Stimulated activated CD4-positive, alpha-beta T cell treated with anti-CD3 and anti-CD28 coated beads, Interleukin-15, amount 100 ng/mL, for 1 hour (primary cell): Measurements from ENCODE around the gene TNS3.

Source experiments
- DNase-seq, 2 donors: peaks; one replicate each; pipeline ENCODE4 v3.0.0-alpha.2; 2020; ENCODE audit warnings: low read depth in 1 of 2, low spot score in 1 of 2

Gene TNS3

DNA sequence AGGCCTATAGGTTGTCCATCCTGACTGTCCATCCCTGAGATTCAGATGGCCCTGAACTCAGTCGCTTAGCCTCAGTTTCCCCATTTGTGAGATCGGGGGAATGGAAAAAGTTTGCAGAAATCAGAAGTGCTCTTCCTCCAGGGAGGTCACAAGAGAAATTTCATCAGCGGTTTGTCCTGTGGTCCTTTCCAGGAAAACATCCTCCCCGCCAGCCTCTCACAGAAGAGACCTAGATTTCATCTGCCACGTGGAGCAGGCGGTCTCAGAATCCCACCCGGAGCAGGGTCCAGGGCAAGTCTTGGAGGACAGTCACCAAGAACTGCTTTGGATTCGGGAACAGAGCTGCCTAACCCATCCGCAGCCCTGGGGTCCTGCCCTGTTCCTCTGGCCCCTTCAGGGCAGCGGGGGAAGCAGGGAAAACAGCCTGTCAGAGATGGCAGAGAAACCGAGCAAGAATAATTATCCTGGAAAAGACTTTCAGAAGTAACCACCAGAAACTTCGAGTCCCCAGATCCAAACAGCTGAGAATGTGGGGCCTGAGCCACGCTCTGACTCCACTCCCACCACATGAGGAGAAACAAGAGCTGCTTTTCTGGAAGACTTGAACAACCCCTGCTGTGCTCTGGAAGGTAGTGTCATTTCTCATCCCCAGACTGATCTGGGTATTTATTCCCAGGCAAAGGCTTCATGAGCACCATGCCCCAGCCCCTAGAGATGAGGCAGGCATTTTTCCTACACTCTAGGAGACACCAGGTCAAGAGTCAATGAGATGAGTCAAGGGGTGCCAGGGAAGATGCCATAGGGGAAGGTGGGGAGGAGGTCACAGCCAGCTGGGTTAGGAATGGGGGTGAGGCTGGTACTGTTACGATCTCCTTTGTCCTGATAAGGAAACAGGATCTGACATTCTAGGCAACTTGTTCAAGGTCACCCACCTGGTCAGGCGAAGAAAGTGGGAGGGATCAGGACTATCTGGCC is 1.1 kb upstream of the TNS3 start:
- DNase-seq: no peak

DNA sequence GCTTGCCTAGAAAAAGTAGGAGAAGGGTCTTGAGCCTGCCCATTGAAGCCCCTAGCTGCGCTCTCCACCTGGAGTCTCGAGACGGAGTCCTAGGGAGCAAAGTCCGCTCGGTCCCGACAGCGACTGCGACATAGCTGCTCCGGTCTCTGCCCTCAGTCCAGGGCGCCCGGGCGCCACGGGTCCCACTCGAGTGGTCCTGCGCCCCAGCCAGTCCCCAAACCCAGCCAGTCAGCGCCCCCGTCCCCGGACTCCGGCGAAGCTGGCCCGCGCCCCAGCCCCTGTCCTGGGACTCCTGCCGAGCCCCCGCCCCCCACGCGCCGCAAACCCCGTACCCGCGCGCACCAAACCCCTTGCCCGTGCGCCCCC is 490 bp downstream of the TNS3 start:
- no peak for DNase-seq

DNA sequence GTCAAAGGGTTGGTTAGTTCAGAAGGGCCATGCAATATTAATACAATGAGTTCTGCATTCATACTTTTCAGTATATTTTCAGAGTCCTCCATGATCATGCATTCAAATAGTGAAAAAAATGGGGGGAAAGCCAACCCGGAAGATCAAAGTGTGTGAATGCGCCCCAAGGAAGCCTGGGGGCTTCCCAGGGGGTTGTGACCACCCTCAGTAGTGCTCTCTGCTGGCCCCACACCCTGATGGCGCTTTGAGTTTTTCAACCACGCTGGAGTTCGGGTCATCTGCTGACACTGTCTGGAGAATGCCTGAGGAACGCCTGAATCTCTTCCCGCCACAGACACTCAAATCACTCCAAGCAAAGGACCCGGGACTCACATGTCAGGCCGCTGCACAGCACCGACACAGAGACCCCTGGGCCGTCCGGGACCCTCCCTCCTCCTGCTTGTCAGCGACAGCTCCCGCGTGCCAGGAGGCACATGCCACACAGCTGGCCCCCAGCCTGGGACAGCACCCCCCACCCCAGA is 1.0 kb downstream of the TNS3 start:
- DNase-seq: no peak

DNA sequence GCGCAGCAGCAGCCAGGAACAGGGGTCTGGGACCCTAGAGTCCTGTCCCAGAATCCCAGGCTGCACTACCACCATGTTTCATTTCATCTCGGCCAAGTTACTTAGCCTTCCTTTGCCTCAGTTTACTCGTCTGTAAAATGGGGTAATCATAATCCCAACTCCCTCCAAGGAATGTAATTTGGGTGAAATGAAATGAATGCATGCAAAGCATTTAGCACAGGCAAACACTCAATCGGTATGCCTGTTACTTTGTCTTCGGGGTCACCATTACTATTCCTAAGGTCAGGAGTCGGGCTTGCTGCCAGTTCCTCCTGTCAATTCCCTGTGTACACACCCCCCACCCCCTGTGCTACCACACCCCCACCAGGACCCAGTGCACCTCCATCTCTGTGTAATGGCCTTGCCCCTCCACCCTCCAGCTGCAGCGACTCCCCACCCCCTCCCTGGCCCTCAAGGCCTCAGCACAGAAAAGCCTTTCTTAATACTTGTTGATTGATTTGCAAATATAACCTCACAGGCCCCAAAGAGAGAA is 1.7 kb downstream of the TNS3 start:
- no peak for DNase-seq

GRCh38 chr7:47579458-47579857 is 2.5 kb downstream of the TNS3 start:
- DNase-seq: no peak

GRCh38 chr7:47578579-47579270 is 3.2 kb downstream of the TNS3 start:
- DNase-seq: no peak

DNA sequence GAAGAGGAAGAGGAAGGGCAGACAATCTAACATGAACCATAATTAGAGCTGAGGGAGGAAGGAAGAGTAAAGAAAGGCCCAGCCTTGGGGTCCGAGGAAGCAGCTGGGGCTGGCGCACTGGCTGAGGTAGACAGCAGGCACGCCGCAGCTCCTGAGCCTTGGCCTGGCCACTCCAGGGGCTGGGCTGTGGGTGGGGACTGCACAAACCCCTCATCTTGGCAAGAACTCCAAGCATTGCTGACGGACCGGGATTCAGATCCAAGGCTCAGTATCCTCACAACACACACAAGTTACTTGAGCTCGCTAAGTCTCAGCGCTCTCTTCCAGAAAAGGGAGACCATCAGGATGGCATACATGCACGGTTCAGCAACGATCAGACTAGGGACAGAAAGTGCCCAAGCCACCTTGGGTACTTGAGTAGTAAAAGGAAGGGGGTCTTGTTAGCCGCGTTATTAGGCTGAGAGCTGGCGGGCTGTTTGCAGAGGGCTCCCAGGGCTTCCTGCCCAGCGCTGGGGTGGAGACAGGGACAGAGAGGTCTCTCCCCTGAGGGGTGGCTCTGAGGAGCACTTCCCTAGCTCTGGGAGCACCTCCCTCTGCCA is 4.5 kb downstream of the TNS3 start:
- DNase-seq: no peak

DNA sequence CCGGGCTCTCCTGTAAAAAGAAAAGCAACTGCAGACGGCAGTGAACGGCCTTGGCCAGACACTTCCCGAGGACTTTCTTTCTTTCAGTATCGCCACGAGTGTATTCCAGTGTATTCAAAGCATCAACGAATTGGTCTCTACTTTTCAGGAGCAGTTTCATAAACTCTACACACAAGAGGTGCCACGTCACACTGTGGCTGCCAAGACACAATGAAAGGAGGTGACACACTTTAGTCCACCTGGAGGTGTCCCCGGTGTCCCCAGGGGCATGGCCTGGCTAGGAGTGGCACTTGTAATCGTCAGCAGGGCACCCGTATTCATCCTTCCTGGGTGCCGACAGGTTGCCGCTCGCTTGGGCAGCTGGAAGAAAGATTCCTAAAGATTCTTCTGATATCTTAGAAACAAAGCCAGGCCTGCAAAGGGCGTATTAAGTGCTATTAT is 5.0 kb downstream of the TNS3 start:
- DNase-seq: no peak

GRCh38 chr7:47576031-47576865 is 5.7 kb downstream of the TNS3 start:
- no peak for DNase-seq

DNA sequence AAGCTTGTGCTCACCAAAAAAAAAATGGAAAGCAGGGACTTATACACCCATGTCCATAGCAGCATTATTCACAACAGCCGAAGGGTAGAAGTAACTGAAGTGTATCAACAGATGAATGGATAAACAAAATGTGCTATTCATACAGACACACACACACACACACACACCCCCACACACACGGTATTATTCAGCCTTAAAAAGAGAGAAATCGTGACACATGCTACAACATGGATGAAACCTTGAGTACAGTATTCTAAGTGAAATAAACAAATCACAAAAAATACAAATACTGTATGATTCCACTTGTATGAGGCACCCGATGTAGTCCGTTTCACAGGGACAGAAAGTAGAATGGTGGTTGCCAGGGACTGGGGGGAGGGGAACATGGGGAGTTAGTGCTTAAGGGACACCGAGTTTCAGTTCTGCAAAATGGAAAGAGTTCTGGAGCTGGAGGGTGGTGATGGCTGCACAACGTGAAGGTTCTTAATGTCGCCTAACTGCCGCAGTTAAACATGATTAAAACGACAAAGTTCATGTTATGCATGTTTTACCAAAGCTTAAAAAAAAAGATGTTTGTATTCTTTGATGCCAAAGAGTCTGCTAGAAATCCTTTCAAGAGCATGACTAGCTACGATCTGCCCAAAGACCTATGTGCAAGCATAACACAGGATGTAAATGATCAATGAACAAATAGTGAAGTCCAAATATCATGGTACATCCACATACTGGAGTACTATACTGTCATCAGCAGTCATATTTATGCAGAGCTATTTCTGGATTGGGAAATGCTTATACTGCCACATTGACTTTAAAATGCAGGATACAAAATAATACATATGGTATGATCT is 7.2 kb downstream of the TNS3 start:
- no peak for DNase-seq

DNA sequence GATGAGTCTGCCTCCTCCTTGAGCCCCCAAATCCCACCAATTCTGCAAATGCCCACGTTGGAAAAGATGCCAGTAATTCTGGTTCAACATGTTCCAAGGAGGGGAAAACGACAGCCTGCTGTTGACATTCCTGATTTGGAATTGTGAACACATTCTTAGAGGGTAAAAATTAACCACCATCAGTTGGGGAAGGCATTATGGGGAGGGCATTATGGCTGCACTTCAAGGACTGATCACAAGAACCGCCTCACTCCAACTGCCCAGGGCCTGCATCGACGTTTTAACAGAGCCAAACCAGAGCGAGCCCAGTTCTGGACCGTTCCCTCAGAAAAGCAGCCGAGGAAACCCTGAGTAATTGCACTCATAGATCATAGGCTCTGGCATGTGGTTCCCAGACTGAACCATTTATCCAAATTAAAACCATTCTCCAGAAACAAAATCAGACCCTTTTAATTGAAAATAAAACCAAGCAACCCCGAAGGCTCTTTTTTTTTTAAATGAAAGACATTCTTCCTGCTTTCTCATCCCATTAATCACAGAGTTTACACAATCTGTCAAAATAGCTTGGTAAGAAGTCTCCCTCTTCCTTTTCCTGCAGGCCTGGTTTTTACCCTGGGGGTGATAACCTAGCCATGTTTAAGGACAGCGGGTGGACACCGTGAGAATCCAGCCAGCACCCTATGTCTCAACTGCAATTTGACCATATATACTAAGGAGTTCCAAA is 8.0 kb downstream of the TNS3 start:
- no peak for DNase-seq

GRCh38 chr7:47572939-47573757 is 8.8 kb downstream of the TNS3 start:
- no peak for DNase-seq

GRCh38 chr7:47572094-47572445 is 9.8 kb downstream of the TNS3 start:
- DNase-seq: no peak

DNA sequence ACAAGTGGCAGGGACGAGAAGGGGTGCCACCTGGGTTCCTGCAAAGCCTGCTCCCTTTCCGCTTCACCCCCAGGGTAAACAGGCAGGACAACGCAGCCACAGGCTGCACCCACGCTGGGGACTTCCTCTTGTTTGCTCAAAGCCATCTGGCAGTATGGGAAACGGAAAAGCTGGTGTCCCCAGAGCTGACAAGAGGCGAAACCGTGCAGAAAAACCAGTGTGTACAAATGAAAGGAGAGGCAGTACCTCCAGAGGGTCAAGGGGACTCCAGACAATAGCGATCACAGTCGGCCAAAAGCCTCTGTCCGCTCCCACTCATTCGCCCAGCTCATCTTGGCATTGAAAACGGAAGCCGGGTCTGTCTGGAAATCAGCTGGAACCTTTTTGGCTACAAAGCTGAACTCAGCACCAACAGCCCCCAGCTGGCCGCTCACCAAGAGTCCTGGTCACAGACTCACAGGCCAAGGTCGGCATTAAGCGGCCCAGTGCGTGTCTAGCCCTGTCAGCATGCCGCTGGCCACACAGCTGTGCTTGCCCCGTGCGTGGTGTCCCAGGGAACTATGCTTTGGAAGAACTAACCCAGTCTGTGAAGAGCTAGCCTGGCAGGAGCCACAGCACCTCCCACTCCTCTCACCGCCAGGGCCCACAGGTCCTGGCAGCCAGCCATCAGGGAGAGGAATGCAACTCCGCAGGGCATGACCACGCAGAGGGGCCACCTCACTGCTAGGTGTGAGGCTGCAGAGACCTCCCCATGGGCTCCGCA is 10.4 kb downstream of the TNS3 start:
- DNase-seq: no peak

- no peak for DNase-seq
These were observed 11.3 kb downstream of the TNS3 start for GRCh38 chr7:47570649-47571050.

GRCh38 chr7:47568547-47568946 is 13.4 kb downstream of the TNS3 start:
- no peak for DNase-seq

DNA sequence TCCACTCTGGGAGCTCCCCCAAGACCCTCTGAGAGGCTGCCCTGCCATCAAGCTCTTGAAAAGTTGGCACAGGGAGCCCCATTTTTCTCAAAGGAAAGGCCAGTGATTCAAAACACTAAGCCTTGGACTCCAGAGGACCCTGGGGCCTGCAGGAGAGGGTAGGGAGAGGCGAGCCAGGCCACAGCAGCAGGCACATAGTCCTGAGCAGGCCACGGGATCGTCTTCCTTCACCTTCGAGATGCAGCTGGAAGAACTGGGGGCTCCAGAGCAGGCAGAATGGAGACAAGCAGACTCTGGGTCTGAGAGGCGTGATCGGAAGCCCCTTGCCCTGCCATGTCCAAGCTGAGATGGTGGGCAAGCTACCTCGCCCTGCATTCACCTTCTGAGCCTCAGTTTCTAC is 13.9 kb downstream of the TNS3 start:
- DNase-seq: no peak
